GM10266 (cell line): ENCODE data around the gene GOPC.
"Not testable (repeated sequence)": the region's sequence is repeated elsewhere in the genome, so short reads cannot be mapped to it uniquely, and the experiment has no call there.

Experiments used
- DNase-seq: peaks from one replicate; pipeline ENCODE4 v3.0.0; 2012; ENCODE audit errors: extremely low spot score
- CTCF ChIP-seq: IDR thresholded peaks from 2 replicates; pipeline ENCODE4 v1.5.1; 2012; ENCODE audit warnings: mild to moderate bottlenecking, low read depth; ENCODE audit not compliant: control insufficient read depth, insufficient read depth; ENCODE audit errors: missing control alignments

The GOPC gene

GRCh38 chr6:117602151-117602898 is at the start of gene GOPC:
Gene GOPC, minus strand, starts transcription at chr6:117602511. Its CDS starts 223 bp downstream, at chr6:117602288.
- DNase-seq: peak; percentile 94
- peak; percentile 0 for TF ChIP-seq CTCF

- not testable (repeated sequence) for DNase-seq
Measured at GRCh38 chr6:117651984-117652383, 49.7 kb upstream of the GOPC start.

- TF ChIP-seq CTCF: no peak
- no peak for DNase-seq
Measured at GRCh38 chr6:117642976-117643375, 40.7 kb upstream of the GOPC start.

GRCh38 chr6:117637770-117638169 is 35.5 kb upstream of the GOPC start:
- no peak for DNase-seq
- no peak for TF ChIP-seq CTCF

- DNase-seq: no peak
- no peak for TF ChIP-seq CTCF
Measured at GRCh38 chr6:117629119-117629660, 26.9 kb upstream of the GOPC start.

- no peak for DNase-seq
- no peak for TF ChIP-seq CTCF
Measured at GRCh38 chr6:117627533-117627932, 25.2 kb upstream of the GOPC start.

GRCh38 chr6:117624869-117625481 is 22.7 kb upstream of the GOPC start:
- DNase-seq: no peak
- TF ChIP-seq CTCF: no peak
